OCI-LY7 (cell line): ENCODE results near the gene DPM2. TPM values are rescaled to one million over a fixed set of nuclear protein-coding genes. Genes with fewer than 3 reads are reported as not detected.
A peak's percentile ranks its signal among the peaks of the same experiment; 100 is the strongest.

ENCODE experiments used
- BruUV-seq: library from RNA; stranded (reverse); fragments of 400-500 nt; replicated peaks from 2 replicates; lab custom pipeline; 2021; lab: Mats Ljungman, UMichigan
- CTCF ChIA-PET: fragments of 300-600 bp; sonication (Branson Sonifier 250); formaldehyde crosslinking; loops from one replicate; lab custom pipeline; 2022; ENCODE audit warnings: antibody characterized with exemption; ENCODE audit not compliant: unreplicated experiment; lab: Charles Lee
- POLR2A ChIA-PET: fragments of 300-600 bp; sonication (Branson Sonifier 250); formaldehyde crosslinking; loops from one replicate; lab custom pipeline; 2022; ENCODE audit warnings: antibody characterized with exemption; lab: Charles Lee
- DNase-seq: peaks from one replicate; pipeline ENCODE4 v3.0.0-alpha.2; 2015; ENCODE audit warnings: low spot score
- H2AFZ ChIP-seq: fragments of 200-600 bp; sonication (generic), shearing (Covaris generic); 2 replicates; pipeline ENCODE4 v1.6.1; 2014; ENCODE audit warnings: mild to moderate bottlenecking, antibody characterized with exemption, low read length, moderate library complexity
- H3K27ac ChIP-seq: fragments of 200-600 bp; sonication (generic); 2 replicates; pipeline ENCODE4 v1.5.1; 2014; ENCODE audit warnings: mixed run types, low read depth, mild to moderate bottlenecking, moderate library complexity, low read length, inconsistent platforms; ENCODE audit not compliant: poor library complexity, severe bottlenecking
- H3K36me3 ChIP-seq: fragments of 200-600 bp; sonication (generic); 2 replicates; pipeline ENCODE4 v1.6.1; 2014; ENCODE audit warnings: mild to moderate bottlenecking, antibody characterized with exemption, low read length, moderate library complexity, mixed read lengths; ENCODE audit not compliant: insufficient read depth
- H3K4me1 ChIP-seq: fragments of 200-600 bp; sonication (generic); 2 replicates; pipeline ENCODE4 v1.5.1; 2014; ENCODE audit warnings: mild to moderate bottlenecking, low read length; ENCODE audit not compliant: insufficient read depth, poor library complexity, severe bottlenecking
- H3K4me2 ChIP-seq: fragments of 200-600 bp; sonication (generic); 2 replicates; pipeline ENCODE4 v1.6.1; 2014; ENCODE audit warnings: mild to moderate bottlenecking, low read length
- H3K4me3 ChIP-seq: fragments of 200-600 bp; sonication (generic); 2 replicates; pipeline ENCODE4 v1.5.1; 2014; ENCODE audit warnings: mild to moderate bottlenecking, low read depth, low read length; ENCODE audit not compliant: poor library complexity, severe bottlenecking
- H3K79me2 ChIP-seq: fragments of 200-600 bp; sonication (generic); 2 replicates; pipeline ENCODE4 v1.6.1; 2016; ENCODE audit warnings: low read depth, mild to moderate bottlenecking, low read length, moderate library complexity, mixed read lengths; ENCODE audit not compliant: insufficient read depth
- H3K9me2 ChIP-seq: fragments of 200-600 bp; sonication (generic); 2 replicates; pipeline ENCODE4 v1.6.1; 2016; ENCODE audit warnings: mild to moderate bottlenecking, low read length, mixed read lengths; ENCODE audit not compliant: insufficient read depth
- H3K9me3 ChIP-seq: fragments of 200-600 bp; sonication (generic); 2 replicates; pipeline ENCODE4 v1.6.1; 2014; ENCODE audit warnings: mild to moderate bottlenecking, mixed run types, low read length, mixed read lengths
- H4K20me1 ChIP-seq: fragments of 200-600 bp; sonication (generic); 2 replicates; pipeline ENCODE4 v1.6.1; 2014; ENCODE audit warnings: mild to moderate bottlenecking, antibody characterized with exemption, low read length, moderate library complexity, mixed read lengths; ENCODE audit not compliant: insufficient read depth
- EZH2phosphoT487 ChIP-seq: fragments of 200-600 bp; sonication (generic); IDR thresholded peaks from 2 replicates; pipeline ENCODE4 v1.6.1; 2018; ENCODE audit warnings: low read depth, borderline replicate concordance, mild to moderate bottlenecking, mixed run types, antibody characterized with exemption, low read length, moderate library complexity, mixed read lengths
- intact Hi-C: fragments of 100-400 bp; cut with micrococcal nuclease; formaldehyde crosslinking; loops from one replicate; pipeline ENCODE4 v1.10.0; 2022; ENCODE audit not compliant: unreplicated experiment
- total RNA-seq, 2 experiments: library from RNA; depleted of rRNA in 1 of 2; stranded (reverse); fragments of >200 nt in 1 of 2; shearing (Covaris generic) in 1 of 2; gene quantifications; 2 replicates each; pipeline ENCODE4 v1.2.3, GENCODE V29; 2014 to 2022
- TF ChIP-seq, protein P1 (sequence below): fragments of 200-600 bp; sonication (generic); conservative IDR thresholded peaks from 2 replicates; pipeline ENCODE4 v1.5.1; 2014; ENCODE audit warnings: mild to moderate bottlenecking, antibody characterized with exemption, low read length, moderate library complexity, mixed read lengths

Gene DPM2
- total RNA-seq, 2 experiments from 2014 or later = 49.7 to 50.7 TPM

DNA sequence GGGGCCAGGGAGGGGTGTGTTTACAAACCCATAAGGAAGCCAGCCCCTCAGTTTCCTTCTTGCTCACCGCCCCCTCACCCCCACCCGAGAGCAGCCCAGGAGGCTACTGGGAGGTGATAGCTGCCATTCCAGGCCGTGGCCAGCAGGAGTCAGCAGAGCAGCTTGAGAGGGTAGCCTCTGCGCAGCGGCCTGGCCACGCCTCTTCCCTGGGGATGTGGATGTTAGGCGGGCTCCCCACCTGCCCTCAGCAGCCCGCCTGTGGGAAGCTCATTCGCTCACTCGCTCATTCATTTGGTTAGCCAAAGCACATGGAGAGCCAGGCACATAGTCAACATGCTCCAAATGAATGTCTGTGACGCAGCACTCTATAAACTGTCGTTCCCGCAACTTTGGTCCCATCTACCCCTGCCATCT, 6.1 kb upstream of the DPM2 start:
- Histone ChIP-seq H3K36me3 (peaks cover 90% of the 10 kb centered on the region), H3K4me1 (peaks cover 23% of the 10 kb centered on the region)
- DNase-seq = peak; percentile 87

GRCh38 chr9:127943011-127943662, 5.5 kb upstream of the DPM2 start:
- Histone ChIP-seq H3K4me2 (no peak overlapping the region), H3K9me3 (no peaks in the 10 kb centered on the region), H3K79me2 (no peaks in the 10 kb centered on the region), H3K36me3 (peaks cover 84% of the 10 kb centered on the region), H3K4me3 (no peak overlapping the region), H3K27ac (no peak overlapping the region), H4K20me1 (no peaks in the 10 kb centered on the region), H3K4me1 (peaks cover 29% of the 10 kb centered on the region), H3K9me2 (no peaks in the 10 kb centered on the region), H2AFZ (no peak overlapping the region)
- ChIA-PET CTCF (interaction anchor here (0.6 to 1.3 kb wide), 4 partner anchors 11 to 149 kb away, joined by 3 to 10 read pairs (median 4); no protein-coding TSS in a partner anchor), POLR2A (interaction anchor here (0.7 kb wide), 1 partner anchor 65 kb away, joined by 3 read pairs; no protein-coding TSS in a partner anchor)
- no TSS peak for BruUV-seq
- no peak for DNase-seq
- TF ChIP-seq, protein P1, sequence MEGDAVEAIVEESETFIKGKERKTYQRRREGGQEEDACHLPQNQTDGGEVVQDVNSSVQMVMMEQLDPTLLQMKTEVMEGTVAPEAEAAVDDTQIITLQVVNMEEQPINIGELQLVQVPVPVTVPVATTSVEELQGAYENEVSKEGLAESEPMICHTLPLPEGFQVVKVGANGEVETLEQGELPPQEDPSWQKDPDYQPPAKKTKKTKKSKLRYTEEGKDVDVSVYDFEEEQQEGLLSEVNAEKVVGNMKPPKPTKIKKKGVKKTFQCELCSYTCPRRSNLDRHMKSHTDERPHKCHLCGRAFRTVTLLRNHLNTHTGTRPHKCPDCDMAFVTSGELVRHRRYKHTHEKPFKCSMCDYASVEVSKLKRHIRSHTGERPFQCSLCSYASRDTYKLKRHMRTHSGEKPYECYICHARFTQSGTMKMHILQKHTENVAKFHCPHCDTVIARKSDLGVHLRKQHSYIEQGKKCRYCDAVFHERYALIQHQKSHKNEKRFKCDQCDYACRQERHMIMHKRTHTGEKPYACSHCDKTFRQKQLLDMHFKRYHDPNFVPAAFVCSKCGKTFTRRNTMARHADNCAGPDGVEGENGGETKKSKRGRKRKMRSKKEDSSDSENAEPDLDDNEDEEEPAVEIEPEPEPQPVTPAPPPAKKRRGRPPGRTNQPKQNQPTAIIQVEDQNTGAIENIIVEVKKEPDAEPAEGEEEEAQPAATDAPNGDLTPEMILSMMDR = no peak
- TF ChIP-seq EZH2phosphoT487 = no peak
- intact Hi-C loops = loop anchor here (1.0 to 2.0 kb wide), 3 partner anchors 28 to 174 kb away; no protein-coding TSS in a partner anchor

More for the DNA sequence above, 6.1 kb upstream of the DPM2 start:
- intact Hi-C loops = loop anchor here (1.0 to 2.0 kb wide), 3 partner anchors 27 to 173 kb away; no protein-coding TSS in a partner anchor
- TF ChIP-seq, protein P1 = peak; percentile 92
- no peak for TF ChIP-seq EZH2phosphoT487
- H3K9me3 ChIP-seq = no peaks in the 10 kb centered on the region
- peak overlapping the region; percentile 45 for H3K27ac ChIP-seq
- no peaks in the 10 kb centered on the region for H4K20me1 ChIP-seq
- no TSS peak for BruUV-seq
- H3K4me2 ChIP-seq = 0 out of 2 replicates have a peak overlapping the region, but pooled peaks have one; percentile 9
- H2AFZ ChIP-seq = no peak overlapping the region
- ChIA-PET POLR2A (interaction anchor here (0.7 to 0.8 kb wide), 2 partner anchors 42 to 65 kb away, joined by 3 read pairs; no protein-coding TSS in a partner anchor), CTCF (interaction anchor here (0.9 to 1.3 kb wide), 3 partner anchors 11 to 149 kb away, joined by 3 to 10 read pairs (median 6); no protein-coding TSS in a partner anchor)
- no peak overlapping the region for H3K4me3 ChIP-seq
- H3K9me2 ChIP-seq = no peaks in the 10 kb centered on the region
- H3K79me2 ChIP-seq = no peaks in the 10 kb centered on the region
